Left ventricle myocardium inferior (tissue), 1 donor: Measurements from ENCODE around the gene AHNAK2. TPM values are rescaled to one million over a fixed set of nuclear protein-coding genes. Genes with fewer than 3 reads are reported as not detected.

ENCODE experiments used
- DNase-seq: peaks from one replicate; pipeline ENCODE4 v3.0.0-alpha.2; 2020
- H3K27ac ChIP-seq: fragments of 200-600 bp; replicated peaks from 2 replicates; pipeline ENCODE4 v1.8.0; 2021
- H3K27me3 ChIP-seq: fragments of 200-600 bp; 2 replicates; pipeline ENCODE4 v1.8.0; 2021; ENCODE audit warnings: low read depth
- H3K36me3 ChIP-seq: fragments of 200-600 bp; 2 replicates; pipeline ENCODE4 v1.8.0; 2021
- H3K4me1 ChIP-seq: fragments of 200-600 bp; 2 replicates; pipeline ENCODE4 v1.8.0; 2021
- H3K4me3 ChIP-seq: fragments of 200-600 bp; 2 replicates; pipeline ENCODE4 v1.8.0; 2021; ENCODE audit warnings: mild to moderate bottlenecking, moderate library complexity
- H3K9me3 ChIP-seq: fragments of 200-600 bp; replicated peaks from 2 replicates; pipeline ENCODE4 v1.8.0; 2021
- CTCF ChIP-seq: fragments of 200-600 bp; IDR thresholded peaks from 2 replicates; pipeline ENCODE4 v1.8.0; 2021; ENCODE audit warnings: antibody characterized with exemption, mild to moderate bottlenecking, borderline replicate concordance
- intact Hi-C: fragments of 100-400 bp; cut with micrococcal nuclease; formaldehyde crosslinking; loops from one replicate; pipeline ENCODE4 v1.11.0; 2022
- total RNA-seq: library from RNA; stranded (reverse); fragmentation: NEBNext Ultra II Directional; extraction: Animal tissue kit (Norgen Biotek cat#: 25700); gene quantifications from one replicate; pipeline ENCODE4 v1.2.1, GENCODE V29; 2021
- donor health status: DM: no; HTN: yes; CAD: no; lungs with severe emphysema.

AHNAK2 gene
- total RNA-seq, 1 donor from 2014 or later: 2.5 TPM

GRCh38 chr14:105023791-105024480, 45.8 kb upstream of the AHNAK2 start:
- peaks cover 32% of the 10 kb centered on the region for H3K4me1 ChIP-seq
- intact Hi-C loops: no loop called here
- no peak for DNase-seq
- H3K4me3 ChIP-seq: no peak overlapping the region
- H3K27me3 ChIP-seq: no peaks in the 10 kb centered on the region
- no peaks in the 10 kb centered on the region for H3K9me3 ChIP-seq
- no peak for TF ChIP-seq CTCF
- H3K36me3 ChIP-seq: no peaks in the 10 kb centered on the region
- no peak overlapping the region for H3K27ac ChIP-seq

- intact Hi-C loops: no loop called here
Observed at GRCh38 chr14:105023144-105023543, 45.0 kb upstream of the AHNAK2 start.

GRCh38 chr14:105022276-105022670, 44.1 kb upstream of the AHNAK2 start:
- H3K4me3 ChIP-seq: peak overlapping the region; percentile 94

More at GRCh38 chr14:105023144-105023543, 45.0 kb upstream of the AHNAK2 start:
- DNase-seq: no peak
- H3K27ac ChIP-seq: no peak overlapping the region
- H3K9me3 ChIP-seq: no peaks in the 10 kb centered on the region
- H3K27me3 ChIP-seq: no peaks in the 10 kb centered on the region
- H3K36me3 ChIP-seq: no peaks in the 10 kb centered on the region
- TF ChIP-seq CTCF: no peak
- no peak overlapping the region for H3K4me3 ChIP-seq
- H3K4me1 ChIP-seq: peaks cover 35% of the 10 kb centered on the region

GRCh38 chr14:105021656-105022275, 43.6 kb upstream of the AHNAK2 start:
- Histone ChIP-seq H3K27ac (peak overlapping the region; percentile 87), H3K27me3 (no peaks in the 10 kb centered on the region), H3K4me1 (peaks cover 35% of the 10 kb centered on the region), H3K4me3 (peak overlapping the region; percentile 94), H3K9me3 (no peaks in the 10 kb centered on the region), H3K36me3 (no peaks in the 10 kb centered on the region)
- no peak for DNase-seq
- no peak for TF ChIP-seq CTCF
- intact Hi-C loops: no loop called here

More at GRCh38 chr14:105022276-105022670, 44.1 kb upstream of the AHNAK2 start:
- TF ChIP-seq CTCF: no peak
- intact Hi-C loops: no loop called here
- no peak overlapping the region for H3K27ac ChIP-seq
- H3K4me1 ChIP-seq: peaks cover 35% of the 10 kb centered on the region
- DNase-seq: no peak
- no peaks in the 10 kb centered on the region for H3K36me3 ChIP-seq
- no peaks in the 10 kb centered on the region for H3K9me3 ChIP-seq
- H3K27me3 ChIP-seq: no peaks in the 10 kb centered on the region

GRCh38 chr14:105020815-105021655, 42.9 kb upstream of the AHNAK2 start, which contains the start of gene CDCA4:
TSS of gene CDCA4 (minus strand) at chr14:105021083. CDS start at chr14:105011929, 9,154 bp downstream.
- Histone ChIP-seq H3K27ac (peak within 1 kb of the TSS; percentile 87), H3K4me3 (peak within 1 kb of the TSS; percentile 94), H3K9me3 (no peaks in the 10 kb centered on the region), H3K27me3 (no peaks in the 10 kb centered on the region), H3K4me1 (peaks cover 35% of the 10 kb centered on the region), H3K36me3 (no peaks in the 10 kb centered on the region)
- DNase-seq: peak; percentile 98
- intact Hi-C loops: no loop called here
- TF ChIP-seq CTCF: peak; percentile 29
